DMS53 treated with DMSO at 0.1 percent for 48 hours (cell line): Measurements from ENCODE around the gene STUM.
"Not testable (repeated sequence)": the region's sequence is repeated elsewhere in the genome, so short reads cannot be mapped to it uniquely, and the experiment has no call there.

ENCODE experiments used
- DNase-seq: peaks from one replicate; lab custom pipeline; 2025; ENCODE audit not compliant: unreplicated experiment; lab: John Stamatoyannopoulos, UW

STUM gene

GRCh38 chr1:226579781-226580323 lies 31.3 kb downstream of the STUM start:
- DNase-seq = no peak

GRCh38 chr1:226580625-226581270 lies 32.2 kb downstream of the STUM start:
- no peak for DNase-seq

DNA sequence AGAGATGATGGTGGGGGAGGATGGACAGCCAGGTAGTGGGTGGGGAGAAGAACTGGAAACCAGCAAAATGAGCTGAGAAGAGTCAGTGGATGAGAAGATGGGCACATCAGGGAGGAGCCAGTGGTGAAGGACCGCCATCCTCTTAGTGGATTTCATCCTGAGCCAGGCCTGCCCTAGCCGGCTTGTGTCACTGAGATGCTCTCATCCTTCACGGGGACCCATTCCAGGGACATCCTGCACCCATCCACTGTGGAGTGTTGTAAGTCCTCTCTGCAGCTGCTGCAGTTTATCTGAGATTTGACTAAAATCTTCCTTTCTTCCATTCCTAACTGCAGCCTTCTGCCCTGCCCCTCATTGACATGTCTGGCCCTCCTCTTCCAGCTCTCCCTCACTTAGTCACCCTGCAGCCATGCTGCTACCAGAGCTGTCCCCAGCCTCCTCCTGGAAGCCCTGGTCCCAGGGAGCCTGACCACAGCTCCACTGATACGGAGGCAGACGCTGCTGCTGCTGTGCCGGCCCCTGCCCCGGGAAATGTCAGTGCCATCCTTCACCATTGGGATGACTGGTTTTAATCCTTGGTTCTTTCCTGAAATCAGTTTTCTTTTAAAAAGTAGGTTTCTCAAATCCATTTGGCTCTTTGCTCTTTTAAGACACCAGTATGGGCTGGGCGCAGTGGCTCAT lies 33.2 kb downstream of the STUM start:
- no peak for DNase-seq

DNA sequence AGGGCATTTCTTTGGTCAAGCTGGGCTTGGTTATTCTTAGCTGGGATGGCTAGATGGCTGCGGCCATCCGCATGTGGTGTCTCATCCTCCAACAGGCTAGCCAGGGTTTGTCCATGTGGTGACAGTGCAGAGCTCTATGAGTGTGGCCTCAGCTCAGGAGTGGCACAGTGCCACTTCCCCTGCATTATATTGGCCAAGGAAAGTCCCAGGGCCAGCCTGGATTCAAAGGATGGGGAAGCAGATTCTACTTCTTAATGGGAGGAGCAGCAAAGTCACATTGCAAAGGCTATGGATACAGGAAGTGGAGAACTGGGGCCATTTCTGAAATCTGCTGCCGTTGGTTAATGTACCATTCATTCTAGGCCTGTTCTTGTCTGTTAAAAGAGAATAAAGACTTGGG lies 34.4 kb downstream of the STUM start:
- no peak for DNase-seq

GRCh38 chr1:226584164-226584563 lies 35.6 kb downstream of the STUM start:
- no peak for DNase-seq

DNA sequence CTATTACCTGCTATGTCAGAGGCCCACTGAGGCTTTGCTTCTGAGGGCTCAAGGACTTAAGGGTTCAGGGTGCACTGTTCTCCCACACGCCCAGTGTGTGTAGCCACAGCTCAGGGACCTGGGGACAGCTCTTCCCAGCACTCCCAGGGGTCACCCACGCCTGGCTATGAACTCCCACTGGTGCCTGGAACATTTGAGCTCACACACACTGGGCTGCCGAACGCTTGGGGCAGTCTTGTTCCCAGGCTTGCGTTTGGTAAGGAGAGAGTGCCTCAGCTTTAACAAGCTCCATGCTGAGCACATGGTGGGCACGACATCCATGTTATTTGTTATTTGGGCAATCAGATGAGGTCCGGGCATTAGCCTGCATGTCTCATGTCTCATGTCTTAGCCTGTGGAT lies 37.6 kb downstream of the STUM start:
- no peak for DNase-seq

DNA sequence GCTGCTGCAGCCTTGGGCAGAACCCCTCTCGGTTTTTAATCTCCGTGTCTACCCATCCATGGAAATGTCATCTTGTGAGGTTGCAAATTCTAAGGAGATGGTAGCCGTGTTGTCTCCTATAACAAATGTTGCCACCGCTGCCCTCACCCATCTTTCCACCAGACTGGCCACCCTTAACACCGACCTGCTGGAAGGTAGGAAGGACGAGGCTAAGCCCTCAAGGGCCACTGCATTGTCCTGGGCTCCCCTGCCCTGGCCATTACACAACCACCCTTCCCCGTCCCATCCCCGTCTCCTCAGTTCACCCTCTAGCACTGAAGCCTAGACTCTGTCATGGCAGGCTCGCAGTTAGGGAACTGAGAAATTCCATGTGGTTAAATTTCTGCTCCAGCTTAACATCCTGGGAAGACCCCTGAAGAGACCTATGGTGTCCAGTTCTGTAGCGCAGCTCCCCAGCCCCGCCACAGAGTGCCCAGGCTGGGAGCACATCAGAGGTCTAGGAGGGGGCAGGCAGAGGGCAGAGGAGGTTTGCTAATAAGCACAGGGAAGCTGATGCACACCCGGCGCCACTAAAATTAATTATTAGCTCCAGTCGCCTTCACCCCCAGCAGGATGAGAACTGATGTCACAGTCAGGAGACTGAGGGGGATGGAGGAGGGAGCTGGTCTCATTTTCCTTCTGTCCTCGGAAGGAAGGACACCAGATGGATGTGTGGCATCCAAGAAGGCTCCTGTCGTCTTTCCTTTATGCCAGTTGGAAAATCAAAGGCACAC lies 38.3 kb downstream of the STUM start:
- DNase-seq = no peak

DNA sequence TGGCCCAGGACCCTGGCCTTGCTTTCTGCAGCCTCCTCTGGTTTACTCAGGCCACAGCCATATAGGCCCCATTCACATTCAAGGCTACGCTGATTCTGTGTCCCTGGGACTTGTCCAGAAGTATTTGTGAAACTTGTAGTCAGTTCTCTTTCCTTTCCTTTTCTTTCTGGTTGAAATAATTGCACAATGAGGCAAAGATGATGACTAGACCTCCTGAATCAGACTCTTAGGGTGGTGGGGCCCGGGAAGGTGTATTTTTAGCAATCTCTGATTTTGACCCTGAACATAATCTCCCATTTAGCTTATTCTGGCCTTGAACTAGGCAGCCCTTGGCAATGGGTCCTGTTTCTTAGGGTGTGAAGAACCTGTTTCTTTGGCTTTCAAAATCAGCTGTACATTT lies 39.9 kb downstream of the STUM start:
- no peak for DNase-seq

DNA sequence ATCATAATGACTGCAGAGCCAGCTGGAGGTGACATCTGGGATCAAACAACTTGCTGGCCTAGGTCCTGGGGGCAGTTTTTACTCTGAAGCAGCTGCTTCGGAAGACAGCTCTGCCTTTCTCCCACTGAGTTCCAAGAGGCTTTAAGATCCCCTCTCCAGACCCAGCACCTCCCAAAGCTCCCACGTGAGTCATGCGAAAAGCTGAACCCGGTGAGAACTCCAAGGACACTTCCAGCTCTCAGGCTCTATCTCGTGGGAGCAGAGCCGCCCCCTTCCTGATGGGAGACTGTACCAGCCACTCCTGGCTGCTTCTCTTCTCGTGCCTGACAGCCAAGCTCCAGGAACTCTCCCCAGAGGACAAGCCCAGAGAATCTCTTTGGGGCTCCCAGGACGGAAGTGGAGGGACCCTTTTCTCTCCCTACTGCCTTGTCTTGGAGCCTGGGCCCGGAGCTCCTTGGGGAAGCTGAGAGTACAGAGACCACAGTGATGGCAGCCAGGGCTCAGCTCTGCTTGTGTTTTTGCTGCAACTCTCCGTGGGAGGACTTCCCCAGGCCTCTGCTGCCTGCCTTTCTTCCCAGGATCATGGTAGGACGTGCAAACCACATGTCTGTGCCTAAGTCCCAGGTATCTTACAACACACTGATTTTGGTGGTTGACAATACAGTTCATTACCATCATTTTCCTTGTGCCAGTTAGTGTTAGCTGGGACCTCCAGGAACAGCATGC lies 40.6 kb downstream of the STUM start:
- DNase-seq = no peak

GRCh38 chr1:226590614-226591013 lies 42.0 kb downstream of the STUM start:
- no peak for DNase-seq

GRCh38 chr1:226593541-226593940 lies 45.0 kb downstream of the STUM start:
- no peak for DNase-seq

DNA sequence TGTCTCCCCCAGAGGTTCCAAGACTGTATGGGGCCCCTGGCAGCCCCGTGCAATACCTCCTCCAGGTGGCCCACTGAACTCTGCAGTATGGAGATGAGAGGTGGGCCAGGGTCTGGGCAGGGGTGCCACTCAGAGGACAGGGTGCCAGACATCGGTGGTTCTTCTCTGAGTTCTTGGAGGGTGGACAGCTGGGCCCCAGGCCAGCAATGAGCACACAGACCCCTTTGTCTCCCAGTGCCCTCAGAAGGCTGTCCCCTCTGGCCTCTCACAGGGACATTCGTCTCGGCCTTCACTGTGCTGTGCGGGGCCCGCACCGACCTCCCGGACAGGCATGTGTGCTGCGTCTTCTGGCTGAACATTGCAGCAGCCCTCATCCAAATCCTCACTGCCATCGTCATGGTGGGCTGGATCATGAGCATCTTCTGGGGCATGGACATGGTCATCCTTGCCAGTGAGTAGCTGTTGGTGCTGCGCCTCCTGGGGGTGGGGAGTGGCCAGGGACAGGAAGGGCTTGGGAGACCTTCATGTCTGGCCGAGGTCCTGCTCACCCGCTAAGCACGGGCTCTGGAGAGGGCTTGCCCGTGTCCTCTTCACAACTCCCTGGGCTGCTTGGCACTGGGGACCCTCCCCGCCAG lies 48.1 kb downstream of the STUM start:
- no peak for DNase-seq

DNA sequence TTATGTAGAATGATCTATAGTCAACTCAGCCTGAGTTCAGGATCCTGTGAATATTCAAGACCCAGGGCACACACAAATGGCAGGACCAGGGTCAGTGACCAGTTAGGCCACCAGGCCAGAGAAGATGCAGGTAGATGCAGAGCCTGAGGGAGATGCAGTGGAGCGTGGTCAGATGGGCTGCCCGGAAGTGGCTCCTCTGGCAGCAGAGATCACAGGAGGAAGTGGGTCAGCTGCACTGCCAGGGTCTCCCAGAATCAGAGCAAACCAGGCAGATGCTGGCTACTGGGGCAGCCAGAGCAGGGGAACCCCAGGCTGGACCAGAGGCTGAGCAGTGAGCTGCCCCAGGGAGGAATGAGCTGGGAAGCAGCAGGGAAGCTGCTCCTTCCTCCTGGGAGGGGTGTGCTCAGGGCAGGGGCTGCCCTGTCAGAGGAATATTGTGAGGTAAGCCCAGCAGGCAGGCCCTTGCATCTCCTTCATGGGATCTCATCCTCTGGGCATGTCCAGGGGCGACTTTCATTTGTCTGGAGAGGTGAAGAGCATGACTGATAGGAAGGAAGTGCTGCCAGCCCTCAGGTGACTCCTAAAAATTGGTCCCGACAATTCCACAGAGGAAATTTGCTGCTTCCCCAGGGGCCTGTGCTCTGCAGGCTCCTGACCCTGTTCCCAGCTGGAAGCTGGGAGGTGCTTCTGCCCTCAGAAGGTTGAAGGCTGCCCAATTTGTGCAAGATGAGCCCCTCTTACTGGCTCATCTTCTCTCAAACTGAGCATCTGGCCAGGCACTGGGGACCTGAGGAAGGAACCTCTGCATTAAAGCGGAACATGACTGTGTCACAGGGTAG lies 49.3 kb downstream of the STUM start:
- no peak for DNase-seq

DNA sequence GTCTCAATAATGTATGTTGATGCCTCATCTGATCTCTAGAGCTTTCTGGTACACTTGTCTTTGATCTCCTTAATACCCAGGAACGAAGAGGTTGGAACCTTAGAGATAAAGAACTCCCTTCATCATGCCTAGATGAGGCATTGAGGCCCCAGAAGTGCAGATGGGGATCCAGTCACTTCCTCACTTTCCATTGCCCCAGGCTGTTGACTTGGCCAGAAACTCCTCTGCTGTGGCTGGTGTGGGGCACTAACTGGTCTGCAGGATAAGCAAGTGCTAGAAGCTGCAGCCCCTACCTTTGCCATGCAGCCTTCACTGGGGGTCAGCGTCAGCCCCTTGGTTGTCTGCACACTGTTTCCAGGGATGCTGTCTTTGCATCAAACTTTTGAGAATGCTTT lies 49.9 kb downstream of the STUM start:
- DNase-seq = no peak

GRCh38 chr1:226598955-226599354 lies 50.4 kb downstream of the STUM start:
- not testable (repeated sequence) for DNase-seq

GRCh38 chr1:226599636-226600238 lies 51.2 kb downstream of the STUM start:
- no peak for DNase-seq

GRCh38 chr1:226600254-226600653 lies 51.7 kb downstream of the STUM start:
- DNase-seq = no peak

DNA sequence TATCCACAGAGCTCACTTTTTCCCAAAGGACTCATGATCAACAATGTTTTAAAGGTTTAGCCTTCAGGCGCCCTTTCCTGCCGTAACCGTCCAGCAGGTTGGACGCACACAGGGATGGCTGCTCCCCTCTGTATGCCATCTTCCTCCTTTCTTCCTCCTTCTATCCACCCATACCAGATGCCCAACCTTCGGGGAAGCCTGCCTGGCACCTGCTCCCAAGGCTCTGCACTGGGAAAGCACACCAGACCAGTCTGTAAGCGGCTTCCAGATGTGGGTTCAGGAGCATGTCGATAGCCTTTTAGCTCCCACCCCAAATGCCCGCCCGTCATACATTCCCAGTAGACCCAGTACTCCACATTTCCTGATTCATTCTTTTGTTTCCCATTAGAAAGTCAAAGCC lies 52.9 kb downstream of the STUM start:
- DNase-seq = no peak

DNA sequence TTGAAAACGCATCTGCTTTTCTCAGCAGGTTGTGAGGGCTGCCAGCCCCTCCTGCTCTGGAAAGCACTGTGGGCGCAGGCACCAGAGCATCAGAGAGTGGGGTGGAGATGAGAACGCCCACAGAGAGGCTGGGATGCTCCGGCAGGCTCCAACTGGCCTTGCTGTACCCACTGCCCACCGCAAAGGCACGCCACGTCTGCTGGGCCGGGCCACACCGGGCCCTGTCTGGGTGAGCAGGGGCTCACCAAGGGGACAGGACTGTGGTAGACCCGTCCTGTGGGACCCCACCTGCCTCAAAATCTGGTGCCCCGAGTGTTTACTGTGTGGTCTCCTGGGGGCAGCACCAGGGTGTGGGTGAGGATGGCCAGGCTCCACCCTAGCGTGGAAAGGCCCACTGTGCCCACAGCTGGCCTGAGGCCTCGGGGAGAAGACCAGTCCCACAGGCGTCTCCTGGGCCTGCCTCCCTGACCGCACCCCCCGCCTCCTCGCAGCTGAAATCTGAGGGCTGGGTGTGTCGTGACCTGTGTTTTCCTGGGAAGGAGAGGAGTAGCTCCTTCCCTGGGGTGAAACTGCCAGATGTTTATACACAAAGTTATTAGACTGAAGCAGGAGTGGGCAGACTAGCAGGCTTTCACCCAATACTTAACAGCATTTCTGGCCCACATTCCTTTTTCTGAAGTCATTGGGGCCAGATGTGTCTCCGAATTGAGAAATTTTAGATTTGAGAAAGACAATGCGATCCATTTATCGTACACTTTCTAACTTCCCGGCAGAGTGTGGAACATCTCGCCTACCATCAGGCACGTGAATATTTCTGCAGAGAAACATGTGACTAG lies 53.8 kb downstream of the STUM start:
- no peak for DNase-seq
